Neural cell (in vitro differentiated cells): ENCODE results near the gene FYCO1. TPM values are rescaled to one million over a fixed set of nuclear protein-coding genes. Genes with fewer than 3 reads are reported as not detected.

Experiments
- H2AFZ ChIP-seq: fragments of 200-600, 300-800 bp; sonication (generic), shearing (Covaris generic); 2 replicates; pipeline ENCODE4 v1.6.0; 2014; ENCODE audit warnings: low read depth, mild to moderate bottlenecking, antibody characterized with exemption, low read length, moderate library complexity
- H3F3A ChIP-seq: fragments of 200-600 bp; shearing (Covaris generic); 2 replicates; pipeline ENCODE4 v1.6.1; 2016; ENCODE audit warnings: mild to moderate bottlenecking, moderate library complexity, mixed read lengths, antibody characterized with exemption, low read length; ENCODE audit not compliant: insufficient read depth, poor library complexity, severe bottlenecking
- H3K27ac ChIP-seq: fragments of 200-600, 300-800 bp; sonication (generic), shearing (Covaris generic); 2 replicates; pipeline ENCODE4 v1.5.1; 2014; ENCODE audit warnings: mild to moderate bottlenecking, low read length, moderate library complexity
- H3K27me3 ChIP-seq: fragments of 300-800, 200-600 bp; sonication (generic), shearing (Covaris generic); 2 replicates; pipeline ENCODE4 v1.6.0; 2014; ENCODE audit warnings: mild to moderate bottlenecking, low read depth, low read length, moderate library complexity; ENCODE audit not compliant: insufficient read depth
- H3K36me3 ChIP-seq: fragments of 300-800, 200-600 bp; sonication (generic), shearing (Covaris generic); 2 replicates; pipeline ENCODE4 v1.5.1; 2014; ENCODE audit warnings: mild to moderate bottlenecking, antibody characterized with exemption, low read length, moderate library complexity; ENCODE audit not compliant: insufficient read depth
- H3K4me2 ChIP-seq: fragments of 300-800, 200-600 bp; sonication (generic), shearing (Covaris generic); 2 replicates; pipeline ENCODE4 v1.6.0; 2014; ENCODE audit warnings: mild to moderate bottlenecking, low read length
- H3K4me3 ChIP-seq: fragments of 300-800, 200-600 bp; sonication (generic), shearing (Covaris generic); 2 replicates; pipeline ENCODE4 v1.5.1; 2014; ENCODE audit warnings: mild to moderate bottlenecking, low read length, moderate library complexity
- H3K79me2 ChIP-seq: fragments of 200-600 bp; shearing (Covaris generic); replicated peaks from 2 replicates; pipeline ENCODE4 v1.6.0; 2014; ENCODE audit warnings: mild to moderate bottlenecking, low read length, moderate library complexity; ENCODE audit not compliant: insufficient read depth
- H3K9ac ChIP-seq: fragments of 300-800, 200-600 bp; sonication (generic), shearing (Covaris generic); 2 replicates; pipeline ENCODE4 v1.6.1; 2016; ENCODE audit warnings: mild to moderate bottlenecking, low read length, mixed read lengths
- H3K9me2 ChIP-seq: fragments of 200-600 bp; shearing (Covaris generic); 2 replicates; pipeline ENCODE4 v1.6.1; 2016; ENCODE audit warnings: mild to moderate bottlenecking, low read length, mixed read lengths; ENCODE audit not compliant: insufficient read depth
- H3K9me3 ChIP-seq: fragments of 200-600, 300-800 bp; sonication (generic), shearing (Covaris generic); 2 replicates; pipeline ENCODE4 v1.6.1; 2016; ENCODE audit warnings: mild to moderate bottlenecking, mixed run types, low read length, moderate library complexity, mixed read lengths
- H4K20me1 ChIP-seq: fragments of 200-600 bp; shearing (Covaris generic); 2 replicates; pipeline ENCODE4 v1.6.1; 2016; ENCODE audit warnings: mild to moderate bottlenecking, mixed run types; ENCODE audit not compliant: insufficient read depth
- CTCF ChIP-seq: fragments of 450-650 bp; IDR thresholded peaks from 2 replicates; pipeline ENCODE4 v1.5.1; 2014; ENCODE audit warnings: antibody characterized with exemption, mild to moderate bottlenecking, moderate library complexity; ENCODE audit not compliant: poor library complexity, severe bottlenecking
- EP300 ChIP-seq: fragments of 450-650 bp; conservative IDR thresholded peaks from 2 replicates; pipeline ENCODE4 v1.6.1; 2014; ENCODE audit warnings: antibody characterized with exemption, mild to moderate bottlenecking, moderate library complexity; ENCODE audit not compliant: poor library complexity, severe bottlenecking
- EZH2 ChIP-seq: fragments of 200-600, 300-800 bp; shearing (Covaris generic), sonication (generic); IDR thresholded peaks from 2 replicates; pipeline ENCODE4 v1.6.1; 2014; ENCODE audit warnings: antibody characterized with exemption, low read length, borderline replicate concordance, mild to moderate bottlenecking; ENCODE audit not compliant: insufficient read depth, poor library complexity, severe bottlenecking
- MXI1 ChIP-seq: fragments of 450-650 bp; conservative IDR thresholded peaks from 2 replicates; pipeline ENCODE4 v1.6.1; 2014; ENCODE audit warnings: antibody characterized with exemption, mild to moderate bottlenecking; ENCODE audit not compliant: poor library complexity, severe bottlenecking
- POLR2AphosphoS5 ChIP-seq: IDR thresholded peaks from 2 replicates; pipeline ENCODE4 v1.6.1; 2012
- RAD21 ChIP-seq: fragments of 450-650 bp; conservative IDR thresholded peaks from 2 replicates; pipeline ENCODE4 v1.6.1; 2014; ENCODE audit warnings: antibody characterized with exemption, mild to moderate bottlenecking, moderate library complexity
- REST ChIP-seq: IDR thresholded peaks from 2 replicates; pipeline ENCODE4 v1.6.1; 2012; ENCODE audit warnings: borderline replicate concordance
- SMC3 ChIP-seq: fragments of 450-650 bp; conservative IDR thresholded peaks from 2 replicates; pipeline ENCODE4 v1.6.1; 2014; ENCODE audit warnings: antibody characterized with exemption, mild to moderate bottlenecking, moderate library complexity; ENCODE audit not compliant: poor library complexity
- TAF1 ChIP-seq: IDR thresholded peaks from 2 replicates; pipeline ENCODE4 v1.6.1; 2012; ENCODE audit warnings: low read depth
- polyA plus RNA-seq: library from polyadenylated mRNA; depleted of rRNA; stranded (reverse); fragments of >200 nt; gene quantifications from 2 replicates; pipeline ENCODE4 v1.2.3, GENCODE V29; 2014

Gene FYCO1
- polyA plus RNA-seq, 1 donor from 2014 or later: 0.12 TPM

GRCh38 chr3:45887285-45887684, 108.3 kb downstream of the FYCO1 start:
- Histone ChIP-seq H3K79me2 (no peaks in the 10 kb centered on the region), H3K27me3 (no peaks in the 10 kb centered on the region), H3K9me3 (no peaks in the 10 kb centered on the region), H2AFZ (no peak overlapping the region), H3K27ac (no peak overlapping the region), H3K4me2 (no peak overlapping the region), H4K20me1 (no peaks in the 10 kb centered on the region), H3K9ac (no peak overlapping the region), H3F3A (no peaks in the 10 kb centered on the region), H3K36me3 (no peaks in the 10 kb centered on the region), H3K4me3 (no peak overlapping the region), H3K9me2 (no peaks in the 10 kb centered on the region)
- TF ChIP-seq SMC3 (no peak), REST (no peak), EZH2 (no peak), POLR2AphosphoS5 (no peak), EP300 (no peak), TAF1 (no peak), RAD21 (no peak), MXI1 (no peak), CTCF (no peak)

- Histone ChIP-seq H3K27ac (no peak within 1 kb of the TSS), H3K36me3 (no peaks in the 10 kb centered on the region), H3K9me3 (no peaks in the 10 kb centered on the region), H3F3A (no peaks in the 10 kb centered on the region), H3K9me2 (no peaks in the 10 kb centered on the region), H3K79me2 (no peaks in the 10 kb centered on the region), H4K20me1 (no peaks in the 10 kb centered on the region), H3K4me3 (no peak within 1 kb of the TSS), H3K4me2 (no peak within 1 kb of the TSS), H3K9ac (no peak within 1 kb of the TSS), H2AFZ (no peak within 1 kb of the TSS), H3K27me3 (no peaks in the 10 kb centered on the region)
- no peak for TF ChIP-seq EP300
- TF ChIP-seq EZH2: no peak
- TF ChIP-seq MXI1: no peak
- TF ChIP-seq CTCF: no peak
- no peak for TF ChIP-seq RAD21
- TF ChIP-seq POLR2AphosphoS5: no peak
- TF ChIP-seq SMC3: no peak
- no peak for TF ChIP-seq TAF1
- TF ChIP-seq REST: no peak
Observed at GRCh38 chr3:45885979-45886705, 109.5 kb downstream of the FYCO1 start, which contains the start of gene CCR9. Gene CCR9 (plus strand): TSS chr3:45886543. CDS start chr3:45894934, 8,391 bp downstream.
